ENCODE results near the gene INMT.
A peak's percentile ranks its signal among the peaks of the same experiment; 100 is the strongest.

INMT gene

DNA sequence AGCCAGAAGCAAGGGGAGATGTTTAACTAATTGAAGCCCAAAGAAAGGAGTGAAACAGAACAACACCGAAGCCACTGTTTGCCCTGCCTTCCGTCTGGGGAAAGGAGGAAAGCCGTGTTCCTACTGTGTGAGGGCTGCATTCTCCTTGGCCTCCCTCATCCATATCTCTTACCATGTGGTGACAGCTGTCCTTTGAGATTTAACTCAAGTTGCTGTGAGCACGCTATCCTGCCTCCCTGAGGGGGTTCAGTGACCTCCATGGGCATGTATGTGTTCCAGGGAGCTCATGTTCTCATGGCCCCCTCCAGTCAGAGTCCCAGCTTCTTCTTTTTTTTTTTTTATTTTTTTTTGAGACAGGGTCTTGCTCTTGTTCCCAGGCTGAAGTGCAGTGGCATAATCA is 43.5 kb upstream of the INMT start:
- Histone ChIP-seq H3K4me3 (ENCODE audit: low read length in 2 of 2) (no peak overlapping the region), H2BK5ac (ENCODE audit: low read length) (no peak overlapping the region), H3K9ac (ENCODE audit: low read depth, low read length, poor library complexity) (no peak overlapping the region), H3K27ac (replicated peaks; ENCODE audit: low read length) (no peak overlapping the region), H4K91ac (ENCODE audit: low read depth, low read length, poor library complexity) (peak overlapping the region; percentile 69), H3K36me3 (replicated peaks in 1 of 2; ENCODE audit: control insufficient read depth in 2 of 2, insufficient read depth in 2 of 2, low read length in 2 of 2) (no peaks in the 10 kb centered on the region), H3K27me3 (ENCODE audit: control insufficient read depth in 3 of 3, insufficient read depth in 3 of 3, low read depth in 1 of 3, low read length in 3 of 3) (peaks cover 0 to 4% (median 0%) of the 10 kb centered on the region in 3 experiments), H2BK15ac (ENCODE audit: low read length) (no peak overlapping the region), H3K4ac (ENCODE audit: low read length) (no peak overlapping the region), H3K4me1 (ENCODE audit: control insufficient read depth in 2 of 2, insufficient read depth in 1 of 2, low read depth in 1 of 2, low read length in 2 of 2) (peaks cover 0 to 9% of the 10 kb centered on the region in 2 donors), H2AFZ (ENCODE audit: low read length) (no peak overlapping the region), H3K9me3 (replicated peaks in 1 of 2; ENCODE audit: control insufficient read depth in 2 of 2, insufficient read depth in 1 of 2, low read depth in 1 of 2, low read length in 2 of 2) (peaks cover 0 to 2% of the 10 kb centered on the region in 2 donors), H3K23ac (ENCODE audit: low read depth, low read length, poor library complexity) (no peak overlapping the region), H2AK5ac (ENCODE audit: low read depth, low read length) (no peak overlapping the region), H3K14ac (ENCODE audit: low read length) (no peak overlapping the region), H2BK12ac (ENCODE audit: low read length) (no peak overlapping the region), H3K79me1 (ENCODE audit: low read depth, low read length) (no peaks in the 10 kb centered on the region), H3K4me2 (ENCODE audit: insufficient read depth, low read length, poor library complexity, severe bottlenecking) (no peak overlapping the region), H3K18ac (ENCODE audit: low read length) (no peak overlapping the region), H4K8ac (ENCODE audit: low read depth, low read length) (no peak overlapping the region), H2BK120ac (ENCODE audit: low read depth, low read length) (no peak overlapping the region)
- no peak for DNase-seq (ENCODE audit: low spot score)
- WGBS, 2 donors (ENCODE audit: extremely low coverage in 2 of 2, insufficient read length in 2 of 2, insufficient replicate concordance in 1 of 2), result no CpG with 5 or more reads among the region's 4 CpGs

DNA sequence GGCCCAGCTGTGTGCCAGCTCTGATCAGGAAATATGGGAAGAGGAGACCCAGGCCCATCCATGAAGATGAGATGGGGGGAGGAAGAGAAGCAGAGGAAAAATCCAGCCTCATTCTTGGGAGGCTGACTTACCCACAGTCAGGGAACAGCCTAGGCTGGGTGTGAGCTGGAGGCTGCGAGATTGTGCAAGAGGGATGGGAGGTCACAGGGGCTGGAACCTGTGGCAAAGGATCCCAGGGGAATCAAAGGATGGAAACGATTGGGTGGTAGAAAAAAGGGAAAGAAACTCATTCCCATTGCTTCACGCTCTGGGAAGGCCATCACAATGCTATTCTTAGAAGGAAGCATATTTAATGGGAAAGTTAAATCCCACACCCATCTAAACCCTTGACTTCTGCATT is 43.0 kb upstream of the INMT start:
- Histone ChIP-seq H4K8ac (ENCODE audit: low read depth, low read length) (no peak overlapping the region), H2AFZ (ENCODE audit: low read length) (no peak overlapping the region), H2BK120ac (ENCODE audit: low read depth, low read length) (no peak overlapping the region), H3K9me3 (replicated peaks in 1 of 2; ENCODE audit: control insufficient read depth in 2 of 2, insufficient read depth in 1 of 2, low read depth in 1 of 2, low read length in 2 of 2) (no peaks in the 10 kb centered on the region), H3K9ac (ENCODE audit: low read depth, low read length, poor library complexity) (peak overlapping the region; percentile 40), H3K23ac (ENCODE audit: low read depth, low read length, poor library complexity) (no peak overlapping the region), H3K27ac (replicated peaks; ENCODE audit: low read length) (no peak overlapping the region), H3K79me1 (ENCODE audit: low read depth, low read length) (no peaks in the 10 kb centered on the region), H3K4me2 (ENCODE audit: insufficient read depth, low read length, poor library complexity, severe bottlenecking) (no peak overlapping the region), H3K4ac (ENCODE audit: low read length) (no peak overlapping the region), H3K27me3 (ENCODE audit: control insufficient read depth in 3 of 3, insufficient read depth in 3 of 3, low read depth in 1 of 3, low read length in 3 of 3) (peaks cover 0 to 4% (median 0%) of the 10 kb centered on the region in 3 experiments), H2BK12ac (ENCODE audit: low read length) (no peak overlapping the region), H4K91ac (ENCODE audit: low read depth, low read length, poor library complexity) (no peak overlapping the region), H3K4me1 (ENCODE audit: control insufficient read depth in 2 of 2, insufficient read depth in 1 of 2, low read depth in 1 of 2, low read length in 2 of 2) (peaks cover 0 to 9% of the 10 kb centered on the region in 2 donors), H2AK5ac (ENCODE audit: low read depth, low read length) (peak overlapping the region; percentile 74), H2BK5ac (ENCODE audit: low read length) (no peak overlapping the region), H2BK15ac (ENCODE audit: low read length) (no peak overlapping the region), H3K4me3 (ENCODE audit: low read length in 2 of 2) (no peak overlapping the region), H3K18ac (ENCODE audit: low read length) (no peak overlapping the region), H3K14ac (ENCODE audit: low read length) (no peak overlapping the region), H3K36me3 (replicated peaks in 1 of 2; ENCODE audit: control insufficient read depth in 2 of 2, insufficient read depth in 2 of 2, low read length in 2 of 2) (no peaks in the 10 kb centered on the region)
- DNase-seq (ENCODE audit: low spot score), result no peak
- no CpG with 5 or more reads among the region's 3 CpGs for WGBS, 2 donors (ENCODE audit: extremely low coverage in 2 of 2, insufficient read length in 2 of 2, insufficient replicate concordance in 1 of 2)

DNA sequence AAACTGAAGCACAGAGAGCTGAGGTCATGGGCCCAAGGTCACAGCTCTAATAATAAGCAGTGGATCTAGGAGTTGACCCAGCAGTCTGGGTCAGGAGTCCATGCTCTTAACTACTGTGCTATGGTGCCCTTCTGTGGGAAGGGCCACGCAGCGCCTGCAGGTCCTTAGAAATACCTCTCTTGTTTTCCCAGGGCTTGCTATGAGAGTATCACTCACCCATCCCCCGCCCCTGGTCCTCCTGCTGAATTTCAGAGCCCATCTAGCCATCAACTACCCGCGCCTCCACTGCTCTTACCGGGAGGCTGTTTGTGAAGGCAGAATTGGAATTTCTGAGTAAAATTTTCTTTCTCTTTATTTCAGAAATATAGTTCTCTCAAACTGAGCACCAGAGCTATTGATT is 42.4 kb upstream of the INMT start:
- H2BK15ac ChIP-seq (ENCODE audit: low read length), result no peak overlapping the region

DNA sequence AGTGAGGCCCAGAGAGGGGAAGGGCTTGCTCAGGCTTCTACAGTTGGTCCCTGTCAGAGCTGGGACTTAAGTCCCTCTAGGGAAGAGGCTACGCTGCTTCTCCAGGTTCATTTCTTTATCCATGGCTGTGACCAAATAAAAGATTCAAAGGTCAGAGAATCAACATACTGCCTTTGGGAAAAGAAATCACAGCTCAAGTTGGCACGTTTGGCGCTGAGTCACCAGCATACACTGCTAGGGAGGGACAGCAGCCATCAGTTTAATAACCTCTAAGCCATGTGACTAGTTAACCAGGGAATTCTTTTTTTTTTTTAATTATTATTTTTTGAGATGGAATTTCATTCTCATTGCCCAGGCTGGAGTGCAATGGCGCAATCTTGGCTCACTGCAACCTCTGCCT is 41.3 kb upstream of the INMT start:
- Histone ChIP-seq H4K91ac (ENCODE audit: low read depth, low read length, poor library complexity) (no peak overlapping the region), H2AFZ (ENCODE audit: low read length) (no peak overlapping the region), H3K18ac (ENCODE audit: low read length) (no peak overlapping the region), H2BK120ac (ENCODE audit: low read depth, low read length) (no peak overlapping the region), H3K4me1 (ENCODE audit: control insufficient read depth in 2 of 2, insufficient read depth in 1 of 2, low read depth in 1 of 2, low read length in 2 of 2) (peaks cover 0 to 9% of the 10 kb centered on the region in 2 donors), H2BK12ac (ENCODE audit: low read length) (no peak overlapping the region), H3K9ac (ENCODE audit: low read depth, low read length, poor library complexity) (no peak overlapping the region), H3K27me3 (ENCODE audit: control insufficient read depth in 3 of 3, insufficient read depth in 3 of 3, low read depth in 1 of 3, low read length in 3 of 3) (peaks cover 0 to 13% (median 0%) of the 10 kb centered on the region in 3 experiments), H2BK5ac (ENCODE audit: low read length) (no peak overlapping the region), H3K9me3 (replicated peaks in 1 of 2; ENCODE audit: control insufficient read depth in 2 of 2, insufficient read depth in 1 of 2, low read depth in 1 of 2, low read length in 2 of 2) (no peaks in the 10 kb centered on the region), H2BK15ac (ENCODE audit: low read length) (no peak overlapping the region), H3K23ac (ENCODE audit: low read depth, low read length, poor library complexity) (no peak overlapping the region), H2AK5ac (ENCODE audit: low read depth, low read length) (no peak overlapping the region), H3K4ac (ENCODE audit: low read length) (no peak overlapping the region), H3K4me2 (ENCODE audit: insufficient read depth, low read length, poor library complexity, severe bottlenecking) (no peak overlapping the region), H4K8ac (ENCODE audit: low read depth, low read length) (no peak overlapping the region), H3K79me1 (ENCODE audit: low read depth, low read length) (no peaks in the 10 kb centered on the region), H3K4me3 (ENCODE audit: low read length in 2 of 2) (no peak overlapping the region), H3K14ac (ENCODE audit: low read length) (no peak overlapping the region), H3K36me3 (replicated peaks in 1 of 2; ENCODE audit: control insufficient read depth in 2 of 2, insufficient read depth in 2 of 2, low read length in 2 of 2) (no peaks in the 10 kb centered on the region), H3K27ac (replicated peaks; ENCODE audit: low read length) (no peak overlapping the region)
- DNase-seq (ENCODE audit: low spot score), result no peak
- WGBS, 2 donors (ENCODE audit: extremely low coverage in 2 of 2, insufficient read length in 2 of 2, insufficient replicate concordance in 1 of 2), result no CpG with 5 or more reads among the region's 4 CpGs

More for the DNA sequence above, 42.4 kb upstream of the INMT start:
- no peak overlapping the region for H3K9ac ChIP-seq (ENCODE audit: low read depth, low read length, poor library complexity)
- no peak overlapping the region for H2BK120ac ChIP-seq (ENCODE audit: low read depth, low read length)
- H3K27ac ChIP-seq (replicated peaks; ENCODE audit: low read length), result no peak overlapping the region
- no peaks in the 10 kb centered on the region for H3K36me3 ChIP-seq (replicated peaks in 1 of 2; ENCODE audit: control insufficient read depth in 2 of 2, insufficient read depth in 2 of 2, low read length in 2 of 2)
- H3K27me3 ChIP-seq (ENCODE audit: control insufficient read depth in 3 of 3, insufficient read depth in 3 of 3, low read depth in 1 of 3, low read length in 3 of 3), result peaks cover 0 to 9% (median 0%) of the 10 kb centered on the region in 3 experiments
- H3K4ac ChIP-seq (ENCODE audit: low read length), result no peak overlapping the region
- no peak overlapping the region for H2BK5ac ChIP-seq (ENCODE audit: low read length)
- H3K9me3 ChIP-seq (replicated peaks in 1 of 2; ENCODE audit: control insufficient read depth in 2 of 2, insufficient read depth in 1 of 2, low read depth in 1 of 2, low read length in 2 of 2), result no peaks in the 10 kb centered on the region
- no peak overlapping the region for H3K4me3 ChIP-seq (ENCODE audit: low read length in 2 of 2)
- H3K79me1 ChIP-seq (ENCODE audit: low read depth, low read length), result no peaks in the 10 kb centered on the region
- H4K91ac ChIP-seq (ENCODE audit: low read depth, low read length, poor library complexity), result no peak overlapping the region
- H2AFZ ChIP-seq (ENCODE audit: low read length), result peak overlapping the region; percentile 33
- no peak overlapping the region for H3K23ac ChIP-seq (ENCODE audit: low read depth, low read length, poor library complexity)
- no CpG with 5 or more reads among the region's 6 CpGs for WGBS, 2 donors (ENCODE audit: extremely low coverage in 2 of 2, insufficient read length in 2 of 2, insufficient replicate concordance in 1 of 2)
- no peak overlapping the region for H2AK5ac ChIP-seq (ENCODE audit: low read depth, low read length)
- H3K4me2 ChIP-seq (ENCODE audit: insufficient read depth, low read length, poor library complexity, severe bottlenecking), result no peak overlapping the region
- H2BK12ac ChIP-seq (ENCODE audit: low read length), result no peak overlapping the region
- peak overlapping the region; percentile 49 for H3K18ac ChIP-seq (ENCODE audit: low read length)
- no peak overlapping the region for H3K14ac ChIP-seq (ENCODE audit: low read length)
- H4K8ac ChIP-seq (ENCODE audit: low read depth, low read length), result no peak overlapping the region
- H3K4me1 ChIP-seq (ENCODE audit: control insufficient read depth in 2 of 2, insufficient read depth in 1 of 2, low read depth in 1 of 2, low read length in 2 of 2), result peaks cover 0 to 9% of the 10 kb centered on the region in 2 donors
- no peak for DNase-seq (ENCODE audit: low spot score)
